ENCODE data around the gene GPR143. TPM values are rescaled to one million over a fixed set of nuclear protein-coding genes. Genes with fewer than 3 reads are reported as not detected.
"Not testable (repeated sequence)": the region's sequence is repeated elsewhere in the genome, so short reads cannot be mapped to it uniquely, and the experiment has no call there.

The GPR143 gene
- total and polyA plus RNA-seq, 2 of the 4 experiments (the other 2 are of a cell fraction), result 0.07 TPM; not detected in 1

DNA sequence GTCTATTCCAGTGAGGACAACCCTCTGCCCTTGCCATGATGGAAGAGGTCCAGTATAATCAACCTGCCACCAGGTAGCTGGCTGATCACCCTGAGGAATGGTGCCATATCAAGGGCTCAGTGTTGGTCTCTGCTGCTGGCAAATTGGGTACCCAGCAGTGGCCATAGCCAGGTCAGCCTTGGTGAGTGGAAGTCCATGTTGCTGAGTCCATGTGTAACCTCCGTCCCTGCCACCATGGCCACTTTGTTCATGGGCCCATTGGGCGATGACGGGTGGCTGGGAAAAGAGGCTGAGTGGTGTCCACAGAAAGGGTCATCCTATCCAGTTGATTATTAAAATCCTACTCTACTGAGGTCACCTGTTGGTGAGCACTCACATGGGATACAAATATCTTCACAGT is 45.4 kb upstream of the GPR143 start:
- H3K18ac ChIP-seq (ENCODE audit: low read depth, low read length); H3K79me1 ChIP-seq (ENCODE audit: low read depth in 1 of 2, low read length in 2 of 2); H3K4me3 ChIP-seq (ENCODE audit: insufficient read depth, low read depth, low read length); H2BK5ac ChIP-seq (ENCODE audit: low read depth, low read length, poor library complexity, severe bottlenecking); H3K23ac ChIP-seq (ENCODE audit: low read depth, low read length); H3K56ac ChIP-seq (ENCODE audit: extremely low read depth, insufficient read depth, low read length); H2BK120ac ChIP-seq (ENCODE audit: low read depth, low read length); H4K91ac ChIP-seq (ENCODE audit: insufficient read depth, low read depth, low read length); POLR2A ChIA-PET (ENCODE audit: unreplicated experiment); intact Hi-C loops (cut with micrococcal nuclease); DNase-seq; H3K14ac ChIP-seq (replicated peaks; ENCODE audit: low read depth, low read length); H4K8ac ChIP-seq (ENCODE audit: low read depth in 2 of 2, low read length in 2 of 2); H4K20me1 ChIP-seq (ENCODE audit: insufficient read depth, low read length); H3K4me2 ChIP-seq (ENCODE audit: low read depth, low read length); H4K5ac ChIP-seq (ENCODE audit: low read depth, low read length); H3K9me3 ChIP-seq (ENCODE audit: control insufficient read depth, insufficient read depth, low read length); H3K36me3 ChIP-seq (ENCODE audit: control insufficient read depth, insufficient read depth, low read length); H3K9me1 ChIP-seq (ENCODE audit: insufficient read depth, low read length); dilution Hi-C loops (cut with HindIII; ENCODE audit: low sequenced_read_pairs, unreplicated experiment); H3K27ac ChIP-seq (ENCODE audit: insufficient read depth, low read length); H2AFZ ChIP-seq (replicated peaks; ENCODE audit: low read length, poor library complexity); BruUV-seq (replicated peaks); H3K4me1 ChIP-seq (ENCODE audit: control insufficient read depth, insufficient read depth, low read length); in situ Hi-C loops (cut with MboI; ENCODE audit: low sequenced_read_pairs); H3K27me3 ChIP-seq (ENCODE audit: control insufficient read depth, insufficient read depth, low read length); H2AK5ac ChIP-seq (ENCODE audit: low read depth, low read length); H3K4ac ChIP-seq (ENCODE audit: low read depth, low read length); ATAC-seq (ENCODE audit: low read depth); CTCF ChIA-PET; H2BK15ac ChIP-seq (ENCODE audit: low read depth, low read length); H3K9ac ChIP-seq (ENCODE audit: low read depth, low read length); H2AK9ac ChIP-seq (replicated peaks; ENCODE audit: low read depth, low read length, poor library complexity); H2BK20ac ChIP-seq (ENCODE audit: low read depth, low read length): not testable (repeated sequence)
- WGBS, 2 experiments (ENCODE audit: extremely low coverage in 2 of 2, insufficient read length in 1 of 2), result no CpG with 5 or more reads among the region's 3 CpGs

GRCh38 chrX:9809876-9810275 is 44.2 kb upstream of the GPR143 start:
- H2BK20ac ChIP-seq (ENCODE audit: low read depth, low read length); H2AFZ ChIP-seq (replicated peaks; ENCODE audit: low read length, poor library complexity); H3K79me1 ChIP-seq (ENCODE audit: low read depth in 1 of 2, low read length in 2 of 2); H3K36me3 ChIP-seq (ENCODE audit: control insufficient read depth, insufficient read depth, low read length); intact Hi-C loops (cut with micrococcal nuclease); H3K18ac ChIP-seq (ENCODE audit: low read depth, low read length); H2AK5ac ChIP-seq (ENCODE audit: low read depth, low read length); H3K4me3 ChIP-seq (ENCODE audit: insufficient read depth, low read depth, low read length); H3K9me3 ChIP-seq (ENCODE audit: control insufficient read depth, insufficient read depth, low read length); H3K4ac ChIP-seq (ENCODE audit: low read depth, low read length); H3K9ac ChIP-seq (ENCODE audit: low read depth, low read length); dilution Hi-C loops (cut with HindIII; ENCODE audit: low sequenced_read_pairs, unreplicated experiment); H3K27ac ChIP-seq (ENCODE audit: insufficient read depth, low read length); H3K14ac ChIP-seq (replicated peaks; ENCODE audit: low read depth, low read length); H4K5ac ChIP-seq (ENCODE audit: low read depth, low read length); H3K9me1 ChIP-seq (ENCODE audit: insufficient read depth, low read length); H4K20me1 ChIP-seq (ENCODE audit: insufficient read depth, low read length); DNase-seq; H2BK15ac ChIP-seq (ENCODE audit: low read depth, low read length); H3K4me1 ChIP-seq (ENCODE audit: control insufficient read depth, insufficient read depth, low read length); H4K8ac ChIP-seq (ENCODE audit: low read depth in 2 of 2, low read length in 2 of 2); CTCF ChIA-PET; H4K91ac ChIP-seq (ENCODE audit: insufficient read depth, low read depth, low read length); POLR2A ChIA-PET (ENCODE audit: unreplicated experiment); H2BK120ac ChIP-seq (ENCODE audit: low read depth, low read length); H3K27me3 ChIP-seq (ENCODE audit: control insufficient read depth, insufficient read depth, low read length); BruUV-seq (replicated peaks); H3K4me2 ChIP-seq (ENCODE audit: low read depth, low read length); H3K23ac ChIP-seq (ENCODE audit: low read depth, low read length); in situ Hi-C loops (cut with MboI; ENCODE audit: low sequenced_read_pairs); H2AK9ac ChIP-seq (replicated peaks; ENCODE audit: low read depth, low read length, poor library complexity); H3K56ac ChIP-seq (ENCODE audit: extremely low read depth, insufficient read depth, low read length); H2BK5ac ChIP-seq (ENCODE audit: low read depth, low read length, poor library complexity, severe bottlenecking); ATAC-seq (ENCODE audit: low read depth): not testable (repeated sequence)
- no CpG with 5 or more reads among the region's 5 CpGs for WGBS, 2 experiments (ENCODE audit: extremely low coverage in 2 of 2, insufficient read length in 1 of 2)
